ENCODE measurements around the gene SSU72. TPM values are rescaled to one million over a fixed set of nuclear protein-coding genes. Genes with fewer than 3 reads are reported as not detected.
"Not testable (repeated sequence)": the region's sequence is repeated elsewhere in the genome, so short reads cannot be mapped to it uniquely, and the experiment has no call there.

SSU72 gene
- total and polyA plus RNA-seq, 2 donors: 38.5 to 83.5 TPM

- 93% methylated on average over 66 of the region's 66 CpGs for WGBS
- H3K27ac ChIP-seq (ENCODE audit: low read depth): no peak overlapping the region
- H3K36me3 ChIP-seq (ENCODE audit: insufficient read depth): no peaks in the 10 kb centered on the region
- DNase-seq (ENCODE audit: extremely low spot score): no peak
- no peak overlapping the region for H3K4me3 ChIP-seq (ENCODE audit: low read depth, low read length)
- H3K4me1 ChIP-seq (ENCODE audit: insufficient read depth): no peaks in the 10 kb centered on the region
Measured at GRCh38 chr1:1535201-1536018, 39.3 kb downstream of the SSU72 start.

GRCh38 chr1:1534401-1535154 lies 40.1 kb downstream of the SSU72 start:
- no peaks in the 10 kb centered on the region for H3K36me3 ChIP-seq (ENCODE audit: insufficient read depth)
- H3K4me1 ChIP-seq (ENCODE audit: insufficient read depth): no peaks in the 10 kb centered on the region
- no peak overlapping the region for H3K4me3 ChIP-seq (ENCODE audit: low read depth, low read length)
- WGBS: 87% methylated on average over 31 of the region's 31 CpGs
- H3K27ac ChIP-seq (ENCODE audit: low read depth): no peak overlapping the region
- no peak for DNase-seq (ENCODE audit: extremely low spot score)

- H3K4me1 ChIP-seq (ENCODE audit: insufficient read depth); DNase-seq (ENCODE audit: extremely low spot score); H3K27ac ChIP-seq (ENCODE audit: low read depth); H3K4me3 ChIP-seq (ENCODE audit: low read depth, low read length); H3K36me3 ChIP-seq (ENCODE audit: insufficient read depth): not testable (repeated sequence)
- 75% methylated on average over 15 of the region's 18 CpGs for whole genome bisulfite sequencing
Measured at GRCh38 chr1:1533894-1534291, 40.8 kb downstream of the SSU72 start.

- not testable (repeated sequence) for H3K4me1 ChIP-seq (ENCODE audit: insufficient read depth); H3K36me3 ChIP-seq (ENCODE audit: insufficient read depth); H3K27ac ChIP-seq (ENCODE audit: low read depth); H3K4me3 ChIP-seq (ENCODE audit: low read depth, low read length); DNase-seq (ENCODE audit: extremely low spot score)
- 67% methylated on average over 19 of the region's 22 CpGs for WGBS
Measured at GRCh38 chr1:1533176-1533893, 41.3 kb downstream of the SSU72 start.

- Histone ChIP-seq H3K27ac (ENCODE audit: low read depth) (no peak overlapping the region), H3K36me3 (ENCODE audit: insufficient read depth) (no peaks in the 10 kb centered on the region), H3K4me1 (ENCODE audit: insufficient read depth) (no peaks in the 10 kb centered on the region), H3K4me3 (ENCODE audit: low read depth, low read length) (no peak overlapping the region)
- DNase-seq (ENCODE audit: extremely low spot score): no peak
- WGBS: 97% methylated on average over 4 of the region's 4 CpGs
Measured at GRCh38 chr1:1531947-1532346, 42.7 kb downstream of the SSU72 start.

GRCh38 chr1:1529936-1530335 lies 44.7 kb downstream of the SSU72 start:
- no peak for DNase-seq (ENCODE audit: extremely low spot score)
- Histone ChIP-seq H3K27ac (ENCODE audit: low read depth) (no peak overlapping the region), H3K36me3 (ENCODE audit: insufficient read depth) (no peaks in the 10 kb centered on the region), H3K4me3 (ENCODE audit: low read depth, low read length) (no peak overlapping the region), H3K4me1 (ENCODE audit: insufficient read depth) (no peaks in the 10 kb centered on the region)
- WGBS: 97% methylated on average over 8 of the region's 8 CpGs

GRCh38 chr1:1529321-1529720 lies 45.3 kb downstream of the SSU72 start:
- WGBS: 99% methylated on average over 16 of the region's 18 CpGs
- Histone ChIP-seq H3K4me3 (ENCODE audit: low read depth, low read length) (no peak overlapping the region), H3K36me3 (ENCODE audit: insufficient read depth) (no peaks in the 10 kb centered on the region), H3K4me1 (ENCODE audit: insufficient read depth) (no peaks in the 10 kb centered on the region), H3K27ac (ENCODE audit: low read depth) (no peak overlapping the region)
- DNase-seq (ENCODE audit: extremely low spot score): no peak

GRCh38 chr1:1528301-1529267 lies 46.1 kb downstream of the SSU72 start:
- no peaks in the 10 kb centered on the region for H3K36me3 ChIP-seq (ENCODE audit: insufficient read depth)
- no peak overlapping the region for H3K4me3 ChIP-seq (ENCODE audit: low read depth, low read length)
- WGBS: 86% methylated on average over 37 of the region's 37 CpGs
- no peak overlapping the region for H3K27ac ChIP-seq (ENCODE audit: low read depth)
- H3K4me1 ChIP-seq (ENCODE audit: insufficient read depth): no peaks in the 10 kb centered on the region
- no peak for DNase-seq (ENCODE audit: extremely low spot score)

GRCh38 chr1:1527092-1527816 lies 47.4 kb downstream of the SSU72 start:
- Histone ChIP-seq H3K4me3 (ENCODE audit: low read depth, low read length) (no peak overlapping the region), H3K27ac (ENCODE audit: low read depth) (no peak overlapping the region), H3K4me1 (ENCODE audit: insufficient read depth) (no peaks in the 10 kb centered on the region), H3K36me3 (ENCODE audit: insufficient read depth) (no peaks in the 10 kb centered on the region)
- no peak for DNase-seq (ENCODE audit: extremely low spot score)
- WGBS: 92% methylated on average over 31 of the region's 31 CpGs

GRCh38 chr1:1526476-1526875 lies 48.2 kb downstream of the SSU72 start:
- WGBS: 96% methylated on average over 17 of the region's 21 CpGs
- DNase-seq (ENCODE audit: extremely low spot score); H3K27ac ChIP-seq (ENCODE audit: low read depth); H3K36me3 ChIP-seq (ENCODE audit: insufficient read depth); H3K4me3 ChIP-seq (ENCODE audit: low read depth, low read length); H3K4me1 ChIP-seq (ENCODE audit: insufficient read depth): not testable (repeated sequence)

- DNase-seq (ENCODE audit: extremely low spot score); H3K36me3 ChIP-seq (ENCODE audit: insufficient read depth); H3K4me3 ChIP-seq (ENCODE audit: low read depth, low read length); H3K27ac ChIP-seq (ENCODE audit: low read depth); H3K4me1 ChIP-seq (ENCODE audit: insufficient read depth): not testable (repeated sequence)
- 93% methylated on average over 26 of the region's 30 CpGs for whole genome bisulfite sequencing
Measured at GRCh38 chr1:1524750-1525383, 49.8 kb downstream of the SSU72 start.

- 91% methylated on average over 17 of the region's 17 CpGs for WGBS
- H3K36me3 ChIP-seq (ENCODE audit: insufficient read depth); H3K4me1 ChIP-seq (ENCODE audit: insufficient read depth); DNase-seq (ENCODE audit: extremely low spot score); H3K4me3 ChIP-seq (ENCODE audit: low read depth, low read length); H3K27ac ChIP-seq (ENCODE audit: low read depth): not testable (repeated sequence)
Measured at GRCh38 chr1:1523651-1524050, 51.0 kb downstream of the SSU72 start.
